Measurements from ENCODE around the gene PSENEN.

- TF ChIP-seq EZH2 (IDR thresholded peaks at IDR 0.05; ENCODE audit: low read length, unreplicated experiment), result no peak
- no peak for TF ChIP-seq CTCF (conservative IDR thresholded peaks at IDR 0.05; ENCODE audit: low read depth, low read length)
Observed at GRCh38 chr19:35775298-35776101, 30.0 kb downstream of the PSENEN start, which contains the start of gene ARHGAP33.
